Measurements from ENCODE around the gene RPL18.
"Not testable (repeated sequence)": the region's sequence is repeated elsewhere in the genome, so short reads cannot be mapped to it uniquely, and the experiment has no call there.

RPL18 gene

GRCh38 chr19:48644355-48644754, 25.4 kb upstream of the RPL18 start:
- no peak for DNase-seq

DNA sequence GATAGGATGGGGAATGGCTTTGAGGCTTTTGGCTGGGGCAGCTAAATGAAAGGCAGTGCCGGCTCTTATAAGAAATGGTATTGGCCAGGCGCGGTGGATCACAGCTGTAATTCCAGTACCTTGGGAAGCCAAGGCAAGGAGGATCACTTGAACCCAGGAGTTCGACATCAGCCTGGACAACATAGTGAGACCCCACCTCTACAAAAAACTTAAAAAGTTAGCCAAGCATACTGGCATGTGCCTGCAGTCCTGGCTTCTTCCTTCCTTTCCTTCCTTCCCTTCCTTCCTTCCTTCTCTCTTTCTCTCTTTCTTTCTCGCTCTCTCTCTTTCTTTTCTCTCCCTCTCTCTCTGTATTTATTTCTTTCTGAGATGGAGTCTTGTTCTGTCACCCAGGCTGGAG, 23.9 kb upstream of the RPL18 start:
- DNase-seq: no peak

DNA sequence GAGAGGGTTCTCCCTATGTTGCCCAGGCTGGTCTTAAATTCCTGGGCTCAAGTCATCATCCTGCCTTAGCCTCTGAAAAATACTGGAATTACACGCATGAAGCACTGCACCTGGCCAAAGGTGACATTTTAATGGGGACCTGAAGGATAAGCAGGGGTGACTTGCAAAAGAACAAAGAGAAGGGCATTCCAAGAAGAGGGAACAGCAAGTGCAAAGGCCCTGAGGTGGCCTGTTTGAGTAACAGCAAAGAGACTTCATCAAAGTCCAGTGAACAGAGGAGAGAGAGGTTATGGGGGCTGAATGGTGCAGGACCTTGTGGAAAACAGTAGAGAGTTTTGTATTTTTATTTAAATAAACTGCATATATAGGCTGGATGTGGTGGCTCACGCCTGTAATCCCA, 22.9 kb upstream of the RPL18 start:
- DNase-seq: no peak

DNA sequence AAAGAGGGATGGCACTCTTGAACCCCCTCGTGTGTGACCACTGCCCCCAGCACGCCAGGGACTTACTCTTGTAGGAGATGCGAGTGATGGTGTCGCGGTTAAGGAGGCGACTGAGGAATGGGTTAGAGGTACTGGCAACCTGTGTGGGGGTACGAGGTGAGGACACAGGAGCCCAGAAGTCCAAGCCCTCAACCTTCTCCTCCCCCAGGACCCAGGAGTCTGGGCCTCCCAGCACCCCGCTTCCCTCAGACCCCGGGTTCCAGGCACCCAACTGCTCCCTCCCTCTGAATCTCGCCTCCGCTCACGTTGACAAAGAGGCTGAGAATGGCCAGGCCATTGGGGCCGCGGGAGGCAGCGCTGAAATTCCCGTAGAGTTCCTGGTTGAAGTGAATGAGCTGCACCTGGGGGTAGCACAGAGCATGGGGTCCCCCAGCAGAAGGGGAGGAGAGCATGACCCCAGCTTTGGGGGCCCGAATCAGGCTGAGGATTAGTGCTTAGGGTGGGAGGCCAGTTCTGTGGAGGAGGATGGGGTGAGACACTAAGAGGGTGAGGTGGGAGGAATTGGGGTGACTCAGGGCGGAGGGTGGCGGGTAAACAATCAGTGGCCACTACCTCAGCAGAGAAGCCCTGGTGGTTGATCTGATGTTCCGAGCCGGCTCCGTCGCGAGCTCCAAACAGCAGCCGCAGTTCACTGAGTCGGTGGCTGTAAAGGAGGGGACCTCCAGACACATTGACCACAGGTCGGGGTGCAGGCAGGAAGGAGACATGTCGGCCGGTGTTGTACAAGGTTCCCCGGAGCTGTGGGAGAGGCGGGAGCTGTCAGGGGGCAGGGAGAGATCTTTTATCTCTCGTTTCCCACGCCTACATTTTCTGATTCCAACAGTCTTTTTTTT, 20.8 kb upstream of the RPL18 start:
- DNase-seq: no peak

GRCh38 chr19:48638831-48639381, 19.9 kb upstream of the RPL18 start:
- DNase-seq: no peak

- peak; percentile 92 for DNase-seq
Observed at GRCh38 chr19:48637948-48638830, 19.2 kb upstream of the RPL18 start.

DNA sequence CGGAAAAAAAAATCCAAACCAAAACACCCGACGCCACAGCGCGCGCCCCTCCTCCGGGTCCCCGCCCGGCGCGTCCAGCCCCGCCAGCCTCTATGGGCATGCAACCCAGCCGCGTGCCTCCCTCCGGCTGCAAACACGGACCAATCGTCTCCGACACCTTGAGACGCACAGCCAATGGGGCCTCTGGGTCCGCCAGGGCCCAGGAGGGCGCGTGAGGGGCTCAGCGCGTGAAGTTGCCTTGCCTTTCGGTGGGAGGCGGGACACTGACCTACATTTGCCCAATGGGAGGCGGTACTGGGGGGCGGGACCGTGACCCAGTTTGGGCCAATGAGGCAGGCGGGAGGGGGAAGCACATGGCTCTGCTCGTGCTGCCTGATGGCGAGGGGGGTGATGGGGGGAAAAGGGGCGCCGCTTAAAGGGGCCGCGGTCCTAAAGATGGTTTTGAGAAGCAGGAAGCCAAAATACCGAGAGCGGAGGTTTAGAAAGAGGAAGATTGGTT, 18.5 kb upstream of the RPL18 start:
- peak; percentile 100 for DNase-seq

- no peak for DNase-seq
Observed at GRCh38 chr19:48636859-48637448, 18.0 kb upstream of the RPL18 start, which contains the start of gene DBP. TSS of gene DBP (minus strand) at chr19:48637379. CDS start at chr19:48636994, 385 bp downstream.

DNA sequence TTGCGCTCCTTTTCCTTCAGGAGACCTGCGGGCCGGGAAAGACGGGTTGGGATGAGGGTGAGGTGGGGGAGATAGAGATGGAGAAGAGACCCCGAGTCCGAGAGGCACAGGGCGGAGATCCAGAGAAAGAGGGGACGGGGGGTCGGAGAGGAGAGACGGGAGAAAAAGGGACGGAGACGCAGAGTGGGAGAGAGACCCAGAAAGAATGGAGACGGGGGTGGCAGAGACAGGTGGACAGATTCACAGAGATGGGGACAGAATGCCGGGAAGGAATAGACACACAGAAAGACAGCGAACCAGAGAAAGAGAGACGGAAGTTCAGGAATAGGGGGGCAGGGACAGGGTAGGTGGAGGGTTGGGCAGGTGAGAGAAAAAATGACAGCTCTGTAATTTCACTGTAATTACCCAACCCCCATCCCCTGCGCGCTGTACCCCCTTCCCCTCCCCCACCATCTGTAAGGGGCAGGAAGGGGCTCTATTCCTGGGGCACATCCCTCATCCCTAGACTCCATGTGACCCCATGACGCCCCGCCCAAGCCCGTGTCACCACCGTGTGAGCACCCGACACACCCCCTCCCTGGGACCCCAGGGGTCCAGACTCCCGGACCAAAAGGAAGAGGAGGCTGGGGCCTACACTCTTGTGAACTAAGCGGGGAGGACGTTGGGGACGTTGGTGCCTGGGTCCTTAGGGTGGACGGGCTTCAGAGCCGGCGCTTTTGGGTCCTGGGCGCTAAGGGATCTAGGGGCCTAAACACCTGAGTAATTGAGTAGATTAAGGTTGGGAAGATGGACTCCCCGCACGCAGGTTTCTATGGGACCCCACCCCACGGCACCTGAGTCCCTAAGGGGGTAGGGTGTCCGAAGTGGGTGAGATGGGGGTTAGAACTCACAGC, 17.2 kb upstream of the RPL18 start:
- peak; percentile 19 for DNase-seq

- peak; percentile 65 for DNase-seq
Observed at GRCh38 chr19:48635263-48635965, 16.4 kb upstream of the RPL18 start.

GRCh38 chr19:48634424-48635262, 15.7 kb upstream of the RPL18 start:
- peak; percentile 86 for DNase-seq

DNA sequence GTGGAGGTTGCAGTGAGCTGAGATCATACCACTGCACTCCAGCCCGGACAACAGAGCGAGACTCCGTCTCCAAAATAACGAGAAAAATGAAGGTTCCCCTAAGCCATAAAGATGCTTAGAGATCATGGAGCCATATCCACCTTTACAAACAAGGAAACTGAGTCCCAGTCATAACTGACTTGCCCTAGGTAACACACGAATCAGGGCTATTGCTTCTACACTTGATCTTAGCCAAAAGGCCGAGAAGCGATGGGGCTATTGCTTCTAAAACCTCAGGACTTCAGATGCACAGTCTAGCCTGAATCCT, 15.0 kb upstream of the RPL18 start:
- DNase-seq: no peak

- no peak for DNase-seq
Observed at GRCh38 chr19:48633148-48634035, 14.4 kb upstream of the RPL18 start.

GRCh38 chr19:48632692-48633147, 13.7 kb upstream of the RPL18 start:
- no peak for DNase-seq

DNA sequence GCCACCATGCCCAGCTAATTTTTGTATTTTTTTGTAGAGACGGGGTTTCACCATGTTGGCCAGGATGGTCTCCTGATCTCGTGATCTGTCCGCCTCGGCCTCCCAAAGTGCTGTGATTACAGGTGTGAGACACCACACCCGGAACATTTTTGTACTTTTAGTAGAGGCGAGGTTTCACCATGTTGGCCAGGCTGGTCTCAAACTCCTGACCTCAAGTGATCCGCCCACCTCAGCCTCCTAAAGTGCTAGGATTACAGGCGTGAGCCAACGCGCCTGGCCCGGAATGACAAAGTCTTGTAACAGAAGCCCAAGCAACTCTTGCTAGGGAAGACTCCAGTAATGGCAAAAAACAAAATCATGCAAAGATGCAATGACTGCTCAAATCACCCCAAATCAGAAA, 13.3 kb upstream of the RPL18 start:
- DNase-seq: not testable (repeated sequence)

DNA sequence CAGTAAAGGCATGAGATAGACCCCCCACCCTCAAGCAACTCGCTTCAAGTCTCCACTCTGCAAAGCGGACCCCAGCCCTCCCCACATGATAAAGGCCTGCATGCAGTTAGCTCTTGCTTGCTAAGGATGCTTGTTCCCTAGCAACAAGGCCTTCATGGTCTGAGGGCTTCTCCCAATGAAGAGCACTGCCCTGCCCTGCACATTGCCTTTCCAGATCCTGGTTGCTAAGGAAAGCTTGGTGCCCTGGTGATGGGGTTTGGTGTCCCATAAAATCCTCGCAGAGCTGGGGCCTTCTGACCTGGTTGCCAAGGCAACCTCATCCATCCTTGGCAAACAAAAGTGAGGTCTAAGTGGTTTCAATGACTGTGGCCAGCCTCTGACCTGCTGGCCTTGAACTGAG, 12.2 kb upstream of the RPL18 start:
- DNase-seq: no peak

DNA sequence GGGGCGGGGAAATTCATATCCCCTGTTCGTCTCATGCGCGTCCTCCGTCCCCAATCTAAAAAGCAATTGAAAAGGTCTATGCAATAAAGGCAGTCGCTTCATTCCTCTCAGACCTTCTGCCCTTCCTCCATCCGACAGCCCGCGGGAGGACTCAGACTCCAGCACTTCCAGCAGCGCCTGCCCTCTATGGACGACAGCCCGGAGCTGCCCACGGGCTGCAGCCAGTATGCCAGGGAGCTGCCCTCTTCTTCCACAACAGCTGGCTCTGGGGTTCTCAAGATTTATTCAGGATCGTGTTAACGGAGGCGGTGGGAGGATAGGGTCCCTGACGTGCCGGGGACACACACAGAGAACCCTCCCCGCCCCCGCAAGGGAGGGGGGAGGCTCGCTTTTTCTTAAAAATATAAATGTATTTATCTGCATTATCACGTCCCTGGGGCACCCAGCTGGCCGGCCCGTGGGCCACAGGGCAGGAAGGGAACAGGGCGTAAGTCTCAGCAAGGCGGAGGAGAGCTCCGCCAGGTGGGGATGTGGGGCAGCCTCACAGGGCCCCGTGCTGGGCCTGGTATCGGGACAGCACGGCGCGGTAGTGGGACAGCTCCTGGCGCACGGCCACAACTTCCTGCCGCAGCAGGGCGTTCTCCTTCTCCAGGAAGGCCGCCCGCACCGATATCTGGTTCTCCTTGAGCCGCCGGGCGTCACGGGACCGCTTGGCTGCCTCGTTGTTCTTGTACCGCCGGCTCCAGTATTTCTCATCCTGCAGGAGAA, 11.5 kb upstream of the RPL18 start:
- DNase-seq: no peak

DNA sequence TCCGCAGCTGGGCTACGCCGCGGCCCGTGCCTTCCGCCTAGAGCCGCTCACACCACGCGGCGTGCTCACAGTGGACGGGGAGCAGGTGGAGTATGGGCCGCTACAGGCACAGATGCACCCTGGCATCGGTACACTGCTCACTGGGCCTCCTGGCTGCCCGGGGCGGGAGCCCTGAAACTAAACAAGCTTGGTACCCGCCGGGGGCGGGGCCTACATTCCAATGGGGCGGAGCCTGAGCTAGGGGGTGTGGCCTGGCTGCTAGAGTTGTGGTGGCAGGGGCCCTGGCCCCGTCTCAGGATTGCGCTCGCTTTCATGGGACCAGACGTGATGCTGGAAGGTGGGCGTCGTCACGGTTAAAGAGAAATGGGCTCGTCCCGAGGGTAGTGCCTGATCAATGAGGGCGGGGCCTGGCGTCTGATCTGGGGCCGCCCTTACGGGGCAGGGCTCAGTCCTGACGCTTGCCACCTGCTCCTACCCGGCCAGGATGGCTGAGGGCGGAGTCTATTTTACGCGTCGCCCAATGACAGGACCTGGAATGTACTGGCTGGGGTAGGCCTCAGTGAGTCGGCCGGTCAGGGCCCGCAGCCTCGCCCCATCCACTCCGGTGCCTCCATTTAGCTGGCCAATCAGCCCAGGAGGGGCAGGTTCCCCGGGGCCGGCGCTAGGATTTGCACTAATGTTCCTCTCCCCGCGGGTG, 10.8 kb upstream of the RPL18 start:
- no peak for DNase-seq
